Measurements from ENCODE around the gene SAPCD2. TPM values are rescaled to one million over a fixed set of nuclear protein-coding genes. Genes with fewer than 3 reads are reported as not detected.
"Not testable (repeated sequence)": the region's sequence is repeated elsewhere in the genome, so short reads cannot be mapped to it uniquely, and the experiment has no call there.

The SAPCD2 gene
- total and polyA plus RNA-seq, 8 donors: 0.04 to 0.97 (median 0.34) TPM

DNA sequence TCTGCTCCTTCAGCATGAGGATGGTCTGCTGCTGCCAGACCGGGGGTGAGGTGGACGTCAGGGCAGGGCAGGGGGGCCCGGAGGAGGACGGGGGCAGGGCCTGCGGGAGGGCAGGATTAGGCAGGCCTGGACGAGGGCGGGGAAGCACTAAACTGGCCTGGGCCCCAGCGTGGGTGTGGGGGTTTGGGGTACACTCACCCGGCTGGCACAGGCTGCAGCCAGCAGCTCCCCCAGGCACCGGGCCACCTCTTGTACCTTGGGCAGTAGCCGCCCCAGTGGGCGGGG is 5.5 kb downstream of the SAPCD2 start:
- ATAC-seq: no peak
- TF ChIP-seq, protein P1, sequence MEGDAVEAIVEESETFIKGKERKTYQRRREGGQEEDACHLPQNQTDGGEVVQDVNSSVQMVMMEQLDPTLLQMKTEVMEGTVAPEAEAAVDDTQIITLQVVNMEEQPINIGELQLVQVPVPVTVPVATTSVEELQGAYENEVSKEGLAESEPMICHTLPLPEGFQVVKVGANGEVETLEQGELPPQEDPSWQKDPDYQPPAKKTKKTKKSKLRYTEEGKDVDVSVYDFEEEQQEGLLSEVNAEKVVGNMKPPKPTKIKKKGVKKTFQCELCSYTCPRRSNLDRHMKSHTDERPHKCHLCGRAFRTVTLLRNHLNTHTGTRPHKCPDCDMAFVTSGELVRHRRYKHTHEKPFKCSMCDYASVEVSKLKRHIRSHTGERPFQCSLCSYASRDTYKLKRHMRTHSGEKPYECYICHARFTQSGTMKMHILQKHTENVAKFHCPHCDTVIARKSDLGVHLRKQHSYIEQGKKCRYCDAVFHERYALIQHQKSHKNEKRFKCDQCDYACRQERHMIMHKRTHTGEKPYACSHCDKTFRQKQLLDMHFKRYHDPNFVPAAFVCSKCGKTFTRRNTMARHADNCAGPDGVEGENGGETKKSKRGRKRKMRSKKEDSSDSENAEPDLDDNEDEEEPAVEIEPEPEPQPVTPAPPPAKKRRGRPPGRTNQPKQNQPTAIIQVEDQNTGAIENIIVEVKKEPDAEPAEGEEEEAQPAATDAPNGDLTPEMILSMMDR (IDR thresholded peaks at IDR 0.05): no peak
- H3K36me3 ChIP-seq: no peaks in the 10 kb centered on the region
- no peak overlapping the region for H3K4me3 ChIP-seq
- no peaks in the 10 kb centered on the region for H3K27me3 ChIP-seq
- no peaks in the 10 kb centered on the region for H3K9me3 ChIP-seq
- H3K4me1 ChIP-seq: peaks cover 0 to 5% (median 5%) of the 10 kb centered on the region in 3 donors
- no peak for FAIRE-seq
- WGBS, 2 donors: 81 to 90% methylated on average over 12 of the region's 12 CpGs
- intact Hi-C loops (cut with DNase I): loop anchor here in 1 of 3 donors (2.0 kb wide), 1 partner anchor 16 kb away; no protein-coding TSS in a partner anchor
- H3K27ac ChIP-seq: no peak overlapping the region
- DNase-seq: peak in 3 of 6 donors; percentile 10 to 79 (median 48)

DNA sequence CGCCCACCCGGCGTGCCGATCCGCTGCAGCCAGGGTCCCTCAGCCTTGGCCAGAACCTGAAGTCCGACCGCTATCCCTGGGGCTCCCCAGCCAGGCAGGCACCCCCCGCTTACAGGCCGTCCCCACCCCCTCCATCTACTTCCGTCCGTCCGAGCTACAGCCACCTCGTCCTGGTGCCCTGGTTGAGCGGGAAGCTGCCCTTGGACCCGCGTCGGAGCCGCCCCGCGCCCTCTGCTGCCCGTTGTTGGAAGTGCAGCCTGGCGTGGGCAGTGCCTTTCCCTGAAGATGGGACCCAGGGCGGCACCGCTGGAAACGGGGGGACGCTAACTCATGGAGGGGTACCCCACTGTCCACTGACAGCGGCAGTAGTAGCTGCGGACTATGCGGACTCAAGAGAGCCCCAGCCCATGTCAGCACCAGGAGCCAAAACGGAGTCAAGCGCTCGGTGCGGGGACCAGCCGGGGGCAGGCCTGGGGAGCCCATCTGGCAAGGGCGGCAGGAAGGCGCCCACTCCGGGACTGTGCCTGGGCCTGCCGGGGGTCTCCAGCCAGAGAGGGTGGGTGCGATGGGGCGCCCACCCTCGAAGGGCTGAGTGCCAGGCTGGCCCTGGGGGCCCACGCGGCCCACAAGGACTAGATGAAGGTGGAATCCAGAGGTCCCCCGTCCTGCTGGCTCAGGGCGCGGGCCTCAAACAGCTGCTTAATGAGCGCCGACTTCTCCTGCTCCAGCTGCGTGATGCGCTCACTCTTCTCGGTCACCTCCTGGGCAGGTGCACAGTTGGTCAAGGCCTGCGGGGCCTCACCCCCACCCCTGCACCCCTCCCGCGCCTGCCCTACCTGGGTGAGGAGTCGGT is 6.1 kb downstream of the SAPCD2 start:
- no peaks in the 10 kb centered on the region for H3K27me3 ChIP-seq
- peak in 5 of 6 donors; percentile 51 to 95 (median 81) for DNase-seq
- no peak overlapping the region for H3K4me3 ChIP-seq
- WGBS, 2 donors: 39 to 40% methylated on average over 50 to 55 of the region's 55 CpGs
- peak; percentile 64 to 85 (median 81) for ATAC-seq
- H3K36me3 ChIP-seq: no peaks in the 10 kb centered on the region
- no peak for FAIRE-seq
- no peaks in the 10 kb centered on the region for H3K4me1 ChIP-seq
- TF ChIP-seq, protein P1 (IDR thresholded peaks at IDR 0.05): peak; percentile 89 to 97 (median 92)
- H3K9me3 ChIP-seq: no peaks in the 10 kb centered on the region
- intact Hi-C loops (cut with DNase I): loop anchor here in 1 of 3 donors (2.0 kb wide), 1 partner anchor 15 kb away; no protein-coding TSS in a partner anchor
- H3K27ac ChIP-seq: no peak overlapping the region

DNA sequence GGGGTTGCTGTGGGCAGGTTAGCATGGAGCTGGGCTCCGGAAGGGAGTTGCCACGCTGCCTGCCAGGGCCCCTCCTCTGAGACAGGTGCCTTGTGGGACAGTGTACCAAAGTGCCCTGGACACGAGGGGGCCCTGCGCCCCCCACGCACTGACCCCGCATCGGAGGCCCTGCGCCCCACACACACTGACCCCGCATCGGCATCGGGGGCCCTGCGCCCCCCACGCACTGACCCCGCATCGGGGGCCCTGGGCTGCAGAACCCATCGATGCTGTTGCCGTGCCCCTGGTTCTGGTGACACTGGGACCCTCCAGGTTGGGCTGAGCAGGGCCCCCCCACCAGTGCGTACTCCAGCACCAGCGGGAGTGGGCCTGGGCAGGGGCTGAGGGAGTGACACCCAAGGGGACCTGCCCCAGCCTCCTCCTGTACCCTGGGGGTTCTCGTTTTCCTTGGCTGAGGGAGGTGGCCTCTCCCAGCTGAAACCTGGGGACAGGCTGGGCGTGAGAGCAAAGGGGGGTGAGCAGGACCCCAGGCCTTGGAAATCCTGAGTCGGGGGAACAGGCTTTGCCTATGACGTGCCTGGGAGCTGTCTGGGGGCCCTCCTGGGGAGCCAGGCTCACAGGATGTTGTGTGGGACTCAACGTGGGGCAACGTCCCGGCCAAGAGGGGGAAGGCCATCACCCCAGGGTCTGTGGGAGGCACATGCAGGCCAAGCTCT is 6.9 kb downstream of the SAPCD2 start:
- Histone ChIP-seq H3K4me1 (no peaks in the 10 kb centered on the region), H3K27ac (no peak overlapping the region), H3K4me3 (no peak overlapping the region), H3K9me3 (no peaks in the 10 kb centered on the region), H3K36me3 (no peaks in the 10 kb centered on the region), H3K27me3 (no peaks in the 10 kb centered on the region)
- FAIRE-seq (no peak), ATAC-seq (no peak), DNase-seq (peak in 2 of 6 donors; percentile 27 to 71)
- TF ChIP-seq, protein P1 (IDR thresholded peaks at IDR 0.05): no peak
- WGBS, 2 donors: 72 to 73% methylated on average over 17 to 26 of the region's 26 CpGs
- intact Hi-C loops (cut with DNase I): loop anchor here in 1 of 3 donors (2.0 kb wide), 1 partner anchor 15 kb away; no protein-coding TSS in a partner anchor

DNA sequence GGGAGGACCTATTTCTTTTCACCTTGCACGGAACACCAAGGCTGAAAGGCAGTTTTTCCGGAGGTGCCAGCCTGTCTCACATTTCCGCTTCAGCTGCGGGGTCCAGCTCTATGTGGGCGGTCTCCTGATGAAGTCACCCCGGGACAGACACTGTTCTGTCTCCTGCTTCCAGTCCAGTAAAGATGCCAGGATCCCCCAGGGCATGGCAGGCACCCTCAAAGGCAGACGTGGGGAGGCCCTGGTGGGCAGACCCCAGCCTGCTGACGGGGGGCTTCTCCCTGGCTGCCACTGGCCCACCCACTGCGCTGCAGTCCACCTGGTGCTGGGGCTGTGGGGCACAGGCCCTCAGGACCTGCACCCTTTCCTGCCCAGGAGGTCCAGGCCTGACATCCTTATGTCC is 7.6 kb downstream of the SAPCD2 start:
- H3K27me3 ChIP-seq; ATAC-seq; H3K4me1 ChIP-seq; H3K9me3 ChIP-seq; H3K4me3 ChIP-seq; FAIRE-seq; H3K36me3 ChIP-seq; intact Hi-C loops (cut with DNase I); H3K27ac ChIP-seq; DNase-seq: not testable (repeated sequence)
- WGBS, 2 donors: 86 to 100% methylated on average over 4 to 9 of the region's 9 CpGs

DNA sequence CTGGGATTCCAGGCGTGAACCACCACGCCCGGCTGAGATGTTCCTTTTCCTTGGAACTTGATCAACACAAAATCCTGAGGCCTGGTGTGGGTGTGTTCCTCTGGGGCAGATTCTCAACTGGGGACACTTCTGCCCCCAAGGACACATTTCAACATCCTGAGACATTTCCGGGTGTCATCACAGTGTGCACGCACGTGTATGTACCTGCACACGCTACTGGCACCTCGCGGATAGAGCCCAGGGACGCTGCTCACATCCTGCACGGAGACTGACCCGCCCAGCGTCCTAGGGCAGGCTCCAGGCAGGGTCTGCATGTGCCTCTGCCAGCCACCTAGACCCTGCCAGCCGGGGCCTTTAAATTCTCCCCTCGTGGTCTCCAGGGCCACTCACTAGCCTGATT is 8.0 kb downstream of the SAPCD2 start:
- Histone ChIP-seq H3K36me3 (no peaks in the 10 kb centered on the region), H3K4me3 (no peak overlapping the region), H3K4me1 (no peaks in the 10 kb centered on the region), H3K9me3 (no peaks in the 10 kb centered on the region), H3K27ac (no peak overlapping the region), H3K27me3 (no peaks in the 10 kb centered on the region)
- 90% methylated on average over 15 of the region's 15 CpGs for WGBS, 2 donors
- FAIRE-seq (no peak), DNase-seq (no peak), ATAC-seq (no peak)
- intact Hi-C loops (cut with DNase I): no loop called here
- TF ChIP-seq, protein P1 (IDR thresholded peaks at IDR 0.05): no peak

Data from pancreas (tissue), 10 donors.